GM18870 (cell line): ENCODE results near the gene PRKN.
"Not testable (repeated sequence)": the region's sequence is repeated elsewhere in the genome, so short reads cannot be mapped to it uniquely, and the experiment has no call there.

Experiments
- ATAC-seq: cut with Tn5 transposase; IDR thresholded peaks from one replicate; pipeline ENCODE4 v1.9.1; 2021; ENCODE audit warnings: moderate library complexity; ENCODE audit not compliant: unreplicated experiment

PRKN gene

GRCh38 chr6:161886545-161886944 is 841.0 kb downstream of the PRKN start:
- ATAC-seq: not testable (repeated sequence)

GRCh38 chr6:161884782-161885181 is 842.8 kb downstream of the PRKN start:
- ATAC-seq: no peak

- no peak for ATAC-seq
These were observed 845.3 kb downstream of the PRKN start for GRCh38 chr6:161882196-161882765.

GRCh38 chr6:161880056-161880455 is 847.5 kb downstream of the PRKN start:
- ATAC-seq: no peak

GRCh38 chr6:161876231-161876630 is 851.3 kb downstream of the PRKN start:
- no peak for ATAC-seq

GRCh38 chr6:161870236-161870901 is 857.2 kb downstream of the PRKN start:
- ATAC-seq: no peak

GRCh38 chr6:161869491-161869890 is 858.1 kb downstream of the PRKN start:
- no peak for ATAC-seq

GRCh38 chr6:161866570-161866969 is 861.0 kb downstream of the PRKN start:
- no peak for ATAC-seq

GRCh38 chr6:161861061-161861460 is 866.5 kb downstream of the PRKN start:
- ATAC-seq: not testable (repeated sequence)

- no peak for ATAC-seq
These were observed 873.9 kb downstream of the PRKN start for GRCh38 chr6:161853657-161854056.

- not testable (repeated sequence) for ATAC-seq
These were observed 876.1 kb downstream of the PRKN start for GRCh38 chr6:161851486-161851885.

- ATAC-seq: no peak
These were observed 877.0 kb downstream of the PRKN start for GRCh38 chr6:161850562-161850961.

- ATAC-seq: no peak
These were observed 879.9 kb downstream of the PRKN start for GRCh38 chr6:161847628-161848027.

- ATAC-seq: no peak
These were observed 882.8 kb downstream of the PRKN start for GRCh38 chr6:161844804-161845203.

- no peak for ATAC-seq
These were observed 884.5 kb downstream of the PRKN start for GRCh38 chr6:161843066-161843465.

- ATAC-seq: no peak
These were observed 887.2 kb downstream of the PRKN start for GRCh38 chr6:161840380-161840779.

- no peak for ATAC-seq
These were observed 889.1 kb downstream of the PRKN start for GRCh38 chr6:161838306-161839035.

- ATAC-seq: no peak
These were observed 889.7 kb downstream of the PRKN start for GRCh38 chr6:161837854-161838253.

GRCh38 chr6:161837449-161837735 is 890.2 kb downstream of the PRKN start:
- ATAC-seq: no peak

- ATAC-seq: no peak
These were observed 890.7 kb downstream of the PRKN start for GRCh38 chr6:161836643-161837448.

- no peak for ATAC-seq
These were observed 891.9 kb downstream of the PRKN start for GRCh38 chr6:161835500-161836215.
